OCI-LY1 (cell line): ENCODE measurements around the gene SLC25A45.
"Not testable (repeated sequence)": the region's sequence is repeated elsewhere in the genome, so short reads cannot be mapped to it uniquely, and the experiment has no call there.

ENCODE experiments used
- CTCF ChIP-seq: fragments of 200-600 bp; sonication (generic), shearing (Covaris generic); IDR thresholded peaks from 2 replicates; pipeline ENCODE4 v1.5.1; 2017; ENCODE audit warnings: mild to moderate bottlenecking, antibody characterized with exemption, low read length, moderate library complexity, mixed read lengths
- EZH2 ChIP-seq: fragments of 200-600 bp; sonication (generic), shearing (Covaris generic); IDR thresholded peaks from 2 replicates; pipeline ENCODE4 v1.8.0; 2017; ENCODE audit warnings: borderline replicate concordance, mixed run types, mild to moderate bottlenecking, antibody characterized with exemption, low read length, moderate library complexity, mixed read lengths

GRCh38 chr11:65332591-65332990 is 49.9 kb downstream of the SLC25A45 start:
- not testable (repeated sequence) for TF ChIP-seq CTCF, EZH2
